Activated gamma-delta T cell (primary cell): ENCODE data around the gene KIFC3.
"Not testable (repeated sequence)": the region's sequence is repeated elsewhere in the genome, so short reads cannot be mapped to it uniquely, and the experiment has no call there.

Experiments used
- DNase-seq: peaks from one replicate; lab custom pipeline; 2025; lab: John Stamatoyannopoulos, UW

KIFC3 gene

GRCh38 chr16:57804111-57804837 is 2.0 kb upstream of the KIFC3 start:
- DNase-seq = no peak

- no peak for DNase-seq
These were observed 1.1 kb upstream of the KIFC3 start for GRCh38 chr16:57803134-57803990.

- no peak for DNase-seq
These were observed 416 bp downstream of the KIFC3 start for GRCh38 chr16:57801809-57802340.

GRCh38 chr16:57801098-57801808 is 1.0 kb downstream of the KIFC3 start:
- DNase-seq = no peak

- DNase-seq = no peak
These were observed 1.8 kb downstream of the KIFC3 start for GRCh38 chr16:57800200-57801097.

- no peak for DNase-seq
These were observed 2.6 kb downstream of the KIFC3 start for GRCh38 chr16:57799600-57800199.

- DNase-seq = no peak
These were observed 3.2 kb downstream of the KIFC3 start for GRCh38 chr16:57798953-57799599.

GRCh38 chr16:57798267-57798810 is 4.0 kb downstream of the KIFC3 start:
- no peak for DNase-seq

GRCh38 chr16:57797526-57798266 is 4.6 kb downstream of the KIFC3 start:
- DNase-seq = no peak

- no peak for DNase-seq
These were observed 5.1 kb downstream of the KIFC3 start for GRCh38 chr16:57797216-57797525.

GRCh38 chr16:57796014-57796413 is 6.3 kb downstream of the KIFC3 start:
- DNase-seq = not testable (repeated sequence)

- DNase-seq = no peak
These were observed 6.8 kb downstream of the KIFC3 start for GRCh38 chr16:57795431-57795878.

- DNase-seq = no peak
These were observed 7.4 kb downstream of the KIFC3 start for GRCh38 chr16:57794849-57795430.

GRCh38 chr16:57791893-57792461 is 10.3 kb downstream of the KIFC3 start:
- DNase-seq = no peak

GRCh38 chr16:57791195-57791892 is 10.9 kb downstream of the KIFC3 start:
- no peak for DNase-seq

- no peak for DNase-seq
These were observed 13.3 kb downstream of the KIFC3 start for GRCh38 chr16:57788951-57789350.

- DNase-seq = no peak
These were observed 13.9 kb downstream of the KIFC3 start for GRCh38 chr16:57788252-57788841.

GRCh38 chr16:57787519-57787905 is 14.8 kb downstream of the KIFC3 start:
- DNase-seq = no peak
